Neural cell (in vitro differentiated cells): Measurements from ENCODE around the gene LMBRD1. TPM values are rescaled to one million over a fixed set of nuclear protein-coding genes. Genes with fewer than 3 reads are reported as not detected.
A peak's percentile ranks its signal among the peaks of the same experiment; 100 is the strongest.

Source experiments
- H2AFZ ChIP-seq: fragments of 200-600, 300-800 bp; sonication (generic), shearing (Covaris generic); 2 replicates; pipeline ENCODE4 v1.6.0; 2014; ENCODE audit warnings: low read depth, mild to moderate bottlenecking, antibody characterized with exemption, low read length, moderate library complexity
- H3F3A ChIP-seq: fragments of 200-600 bp; shearing (Covaris generic); 2 replicates; pipeline ENCODE4 v1.6.1; 2016; ENCODE audit warnings: mild to moderate bottlenecking, moderate library complexity, mixed read lengths, antibody characterized with exemption, low read length; ENCODE audit not compliant: insufficient read depth, poor library complexity, severe bottlenecking
- H3K27ac ChIP-seq: fragments of 200-600, 300-800 bp; sonication (generic), shearing (Covaris generic); 2 replicates; pipeline ENCODE4 v1.5.1; 2014; ENCODE audit warnings: mild to moderate bottlenecking, low read length, moderate library complexity
- H3K27me3 ChIP-seq: fragments of 300-800, 200-600 bp; sonication (generic), shearing (Covaris generic); 2 replicates; pipeline ENCODE4 v1.6.0; 2014; ENCODE audit warnings: mild to moderate bottlenecking, low read depth, low read length, moderate library complexity; ENCODE audit not compliant: insufficient read depth
- H3K36me3 ChIP-seq: fragments of 300-800, 200-600 bp; sonication (generic), shearing (Covaris generic); 2 replicates; pipeline ENCODE4 v1.5.1; 2014; ENCODE audit warnings: mild to moderate bottlenecking, antibody characterized with exemption, low read length, moderate library complexity; ENCODE audit not compliant: insufficient read depth
- H3K4me2 ChIP-seq: fragments of 300-800, 200-600 bp; sonication (generic), shearing (Covaris generic); 2 replicates; pipeline ENCODE4 v1.6.0; 2014; ENCODE audit warnings: mild to moderate bottlenecking, low read length
- H3K4me3 ChIP-seq: fragments of 300-800, 200-600 bp; sonication (generic), shearing (Covaris generic); 2 replicates; pipeline ENCODE4 v1.5.1; 2014; ENCODE audit warnings: mild to moderate bottlenecking, low read length, moderate library complexity
- H3K79me2 ChIP-seq: fragments of 200-600 bp; shearing (Covaris generic); replicated peaks from 2 replicates; pipeline ENCODE4 v1.6.0; 2014; ENCODE audit warnings: mild to moderate bottlenecking, low read length, moderate library complexity; ENCODE audit not compliant: insufficient read depth
- H3K9ac ChIP-seq: fragments of 300-800, 200-600 bp; sonication (generic), shearing (Covaris generic); 2 replicates; pipeline ENCODE4 v1.6.1; 2016; ENCODE audit warnings: mild to moderate bottlenecking, low read length, mixed read lengths
- H3K9me2 ChIP-seq: fragments of 200-600 bp; shearing (Covaris generic); 2 replicates; pipeline ENCODE4 v1.6.1; 2016; ENCODE audit warnings: mild to moderate bottlenecking, low read length, mixed read lengths; ENCODE audit not compliant: insufficient read depth
- H3K9me3 ChIP-seq: fragments of 200-600, 300-800 bp; sonication (generic), shearing (Covaris generic); 2 replicates; pipeline ENCODE4 v1.6.1; 2016; ENCODE audit warnings: mild to moderate bottlenecking, mixed run types, low read length, moderate library complexity, mixed read lengths
- H4K20me1 ChIP-seq: fragments of 200-600 bp; shearing (Covaris generic); 2 replicates; pipeline ENCODE4 v1.6.1; 2016; ENCODE audit warnings: mild to moderate bottlenecking, mixed run types; ENCODE audit not compliant: insufficient read depth
- CTCF ChIP-seq: fragments of 450-650 bp; IDR thresholded peaks from 2 replicates; pipeline ENCODE4 v1.5.1; 2014; ENCODE audit warnings: antibody characterized with exemption, mild to moderate bottlenecking, moderate library complexity; ENCODE audit not compliant: poor library complexity, severe bottlenecking
- EP300 ChIP-seq: fragments of 450-650 bp; conservative IDR thresholded peaks from 2 replicates; pipeline ENCODE4 v1.6.1; 2014; ENCODE audit warnings: antibody characterized with exemption, mild to moderate bottlenecking, moderate library complexity; ENCODE audit not compliant: poor library complexity, severe bottlenecking
- EZH2 ChIP-seq: fragments of 200-600, 300-800 bp; shearing (Covaris generic), sonication (generic); IDR thresholded peaks from 2 replicates; pipeline ENCODE4 v1.6.1; 2014; ENCODE audit warnings: antibody characterized with exemption, low read length, borderline replicate concordance, mild to moderate bottlenecking; ENCODE audit not compliant: insufficient read depth, poor library complexity, severe bottlenecking
- MXI1 ChIP-seq: fragments of 450-650 bp; conservative IDR thresholded peaks from 2 replicates; pipeline ENCODE4 v1.6.1; 2014; ENCODE audit warnings: antibody characterized with exemption, mild to moderate bottlenecking; ENCODE audit not compliant: poor library complexity, severe bottlenecking
- POLR2AphosphoS5 ChIP-seq: IDR thresholded peaks from 2 replicates; pipeline ENCODE4 v1.6.1; 2012
- RAD21 ChIP-seq: fragments of 450-650 bp; conservative IDR thresholded peaks from 2 replicates; pipeline ENCODE4 v1.6.1; 2014; ENCODE audit warnings: antibody characterized with exemption, mild to moderate bottlenecking, moderate library complexity
- SMC3 ChIP-seq: fragments of 450-650 bp; conservative IDR thresholded peaks from 2 replicates; pipeline ENCODE4 v1.6.1; 2014; ENCODE audit warnings: antibody characterized with exemption, mild to moderate bottlenecking, moderate library complexity; ENCODE audit not compliant: poor library complexity
- TAF1 ChIP-seq: IDR thresholded peaks from 2 replicates; pipeline ENCODE4 v1.6.1; 2012; ENCODE audit warnings: low read depth
- polyA plus RNA-seq: library from polyadenylated mRNA; depleted of rRNA; stranded (reverse); fragments of >200 nt; gene quantifications from 2 replicates; pipeline ENCODE4 v1.2.3, GENCODE V29; 2014
- TF ChIP-seq, protein P1 (sequence below): IDR thresholded peaks from 2 replicates; pipeline ENCODE4 v1.6.1; 2012; ENCODE audit warnings: borderline replicate concordance

LMBRD1 gene
- polyA plus RNA-seq, 1 donor from 2014 or later = 84.2 TPM

- Histone ChIP-seq H3K9ac (no peak overlapping the region), H3K4me3 (no peak overlapping the region), H3K79me2 (no peaks in the 10 kb centered on the region), H3K4me2 (no peak overlapping the region), H3K27me3 (no peaks in the 10 kb centered on the region), H3K9me2 (no peaks in the 10 kb centered on the region), H3K36me3 (no peaks in the 10 kb centered on the region), H3K9me3 (no peaks in the 10 kb centered on the region), H2AFZ (no peak overlapping the region), H3K27ac (no peak overlapping the region), H4K20me1 (no peaks in the 10 kb centered on the region), H3F3A (no peaks in the 10 kb centered on the region)
- no peak for TF ChIP-seq EP300
- no peak for TF ChIP-seq TAF1
- no peak for TF ChIP-seq EZH2
- TF ChIP-seq CTCF = no peak
- TF ChIP-seq RAD21 = no peak
- TF ChIP-seq SMC3 = no peak
- TF ChIP-seq, protein P1, sequence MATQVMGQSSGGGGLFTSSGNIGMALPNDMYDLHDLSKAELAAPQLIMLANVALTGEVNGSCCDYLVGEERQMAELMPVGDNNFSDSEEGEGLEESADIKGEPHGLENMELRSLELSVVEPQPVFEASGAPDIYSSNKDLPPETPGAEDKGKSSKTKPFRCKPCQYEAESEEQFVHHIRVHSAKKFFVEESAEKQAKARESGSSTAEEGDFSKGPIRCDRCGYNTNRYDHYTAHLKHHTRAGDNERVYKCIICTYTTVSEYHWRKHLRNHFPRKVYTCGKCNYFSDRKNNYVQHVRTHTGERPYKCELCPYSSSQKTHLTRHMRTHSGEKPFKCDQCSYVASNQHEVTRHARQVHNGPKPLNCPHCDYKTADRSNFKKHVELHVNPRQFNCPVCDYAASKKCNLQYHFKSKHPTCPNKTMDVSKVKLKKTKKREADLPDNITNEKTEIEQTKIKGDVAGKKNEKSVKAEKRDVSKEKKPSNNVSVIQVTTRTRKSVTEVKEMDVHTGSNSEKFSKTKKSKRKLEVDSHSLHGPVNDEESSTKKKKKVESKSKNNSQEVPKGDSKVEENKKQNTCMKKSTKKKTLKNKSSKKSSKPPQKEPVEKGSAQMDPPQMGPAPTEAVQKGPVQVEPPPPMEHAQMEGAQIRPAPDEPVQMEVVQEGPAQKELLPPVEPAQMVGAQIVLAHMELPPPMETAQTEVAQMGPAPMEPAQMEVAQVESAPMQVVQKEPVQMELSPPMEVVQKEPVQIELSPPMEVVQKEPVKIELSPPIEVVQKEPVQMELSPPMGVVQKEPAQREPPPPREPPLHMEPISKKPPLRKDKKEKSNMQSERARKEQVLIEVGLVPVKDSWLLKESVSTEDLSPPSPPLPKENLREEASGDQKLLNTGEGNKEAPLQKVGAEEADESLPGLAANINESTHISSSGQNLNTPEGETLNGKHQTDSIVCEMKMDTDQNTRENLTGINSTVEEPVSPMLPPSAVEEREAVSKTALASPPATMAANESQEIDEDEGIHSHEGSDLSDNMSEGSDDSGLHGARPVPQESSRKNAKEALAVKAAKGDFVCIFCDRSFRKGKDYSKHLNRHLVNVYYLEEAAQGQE = no peak
- TF ChIP-seq MXI1 = no peak
- TF ChIP-seq POLR2AphosphoS5 = no peak
These were observed 163.9 kb downstream of the LMBRD1 start for GRCh38 chr6:69632932-69633331.

- no peaks in the 10 kb centered on the region for H3F3A ChIP-seq
- TF ChIP-seq EP300 (no peak), MXI1 (no peak), RAD21 (no peak), EZH2 (no peak), SMC3 (no peak), POLR2AphosphoS5 (no peak), TAF1 (no peak), CTCF (no peak)
- TF ChIP-seq, protein P1 = no peak
- no peaks in the 10 kb centered on the region for H3K79me2 ChIP-seq
- no peaks in the 10 kb centered on the region for H3K9me2 ChIP-seq
- H3K9me3 ChIP-seq = no peaks in the 10 kb centered on the region
- H3K27ac ChIP-seq = no peak overlapping the region
- H3K4me2 ChIP-seq = no peak overlapping the region
- H4K20me1 ChIP-seq = no peaks in the 10 kb centered on the region
- peak overlapping the region; percentile 31 for H2AFZ ChIP-seq
- H3K9ac ChIP-seq = no peak overlapping the region
- H3K36me3 ChIP-seq = no peaks in the 10 kb centered on the region
- no peaks in the 10 kb centered on the region for H3K27me3 ChIP-seq
- no peak overlapping the region for H3K4me3 ChIP-seq
These were observed 165.1 kb downstream of the LMBRD1 start for GRCh38 chr6:69631552-69632346.
